K562 (cell line): Measurements from ENCODE around the gene HAGHL. TPM values are rescaled to one million over a fixed set of nuclear protein-coding genes. Genes with fewer than 3 reads are reported as not detected.
A peak's percentile ranks its signal among the peaks of the same experiment; 100 is the strongest.

ENCODE experiments used
- CHD4 ChIP-seq: fragments of 200-600 bp; sonication (generic); IDR thresholded peaks from 3 replicates; pipeline ENCODE4 v1.6.1; 2012; ENCODE audit warnings: low read depth, mild to moderate bottlenecking, mixed read lengths, low read length, inconsistent platforms; ENCODE audit not compliant: insufficient read depth, insufficient replicate concordance, poor library complexity, severe bottlenecking
- EGR1 ChIP-seq: fragments of 450-650 bp; conservative IDR thresholded peaks from 2 replicates; pipeline ENCODE4 v1.6.1; 2017; ENCODE audit warnings: mild to moderate bottlenecking
- ESRRA ChIP-seq: fragments of 450-650 bp; IDR thresholded peaks from 2 replicates; pipeline ENCODE4 v1.6.1; 2014; ENCODE audit warnings: low read depth, mild to moderate bottlenecking, moderate library complexity, borderline replicate concordance
- FOXJ2 ChIP-seq: fragments of 200-800 bp; sonication (Bioruptor generic); IDR thresholded peaks from 2 replicates; pipeline ENCODE4 v1.6.1; 2016; ENCODE audit warnings: missing genetic modification characterization, missing compliant biosample characterization
- FOXJ3 ChIP-seq: sonication (generic); formaldehyde crosslinking; IDR thresholded peaks from 2 replicates; pipeline ENCODE4 v1.4.0; 2020; ENCODE audit warnings: mild to moderate bottlenecking, missing genetic modification reagents
- GABPA ChIP-seq: fragments of 200-800 bp; sonication (Bioruptor generic); conservative IDR thresholded peaks from 2 replicates; pipeline ENCODE4 v1.6.1; 2016; ENCODE audit warnings: low read depth, missing genetic modification characterization, missing compliant biosample characterization
- HOXB6 ChIP-seq: fragments of 250-450 bp; sonication (Bioruptor Pico); IDR thresholded peaks from 2 replicates; pipeline ENCODE4 v1.5.1; 2022; ENCODE audit warnings: mild to moderate bottlenecking, borderline replicate concordance
- MCM2 ChIP-seq: fragments of 450-650 bp; IDR thresholded peaks from 2 replicates; pipeline ENCODE4 v1.6.1; 2017; ENCODE audit warnings: low read depth, mild to moderate bottlenecking
- MXI1 ChIP-seq: IDR thresholded peaks from 2 replicates; pipeline ENCODE4 v1.6.1; 2011; ENCODE audit warnings: low read depth, mild to moderate bottlenecking, improper control_type of control experiment, low read length
- NR1H2 ChIP-seq: sonication (generic); formaldehyde crosslinking; IDR thresholded peaks from 2 replicates; pipeline ENCODE4 v1.4.0; 2020; ENCODE audit warnings: mild to moderate bottlenecking, missing genetic modification reagents
- PRPF4 ChIP-seq: fragments of 200-400 bp; formaldehyde crosslinking; IDR thresholded peaks from one replicate; pipeline ENCODE4 v1.6.1; 2017; ENCODE audit warnings: low read length, low read depth, mild to moderate bottlenecking; ENCODE audit not compliant: insufficient read depth, poor library complexity, severe bottlenecking
- RBFOX2 ChIP-seq: fragments of 200-400 bp; formaldehyde crosslinking; IDR thresholded peaks from 2 replicates; pipeline ENCODE4 v1.6.1; 2017; ENCODE audit warnings: low read depth, mild to moderate bottlenecking, low read length, moderate library complexity
- TEAD2 ChIP-seq: fragments of 450-650 bp; IDR thresholded peaks from 2 replicates; pipeline ENCODE4 v1.6.1; 2016; ENCODE audit warnings: missing genetic modification characterization, control low read depth, missing compliant biosample characterization
- ZFP1 ChIP-seq: fragments of 450-650 bp; formaldehyde crosslinking; IDR thresholded peaks from 2 replicates; pipeline ENCODE4 v1.4.0; 2020; ENCODE audit warnings: mild to moderate bottlenecking, mixed read lengths
- ZNF12 ChIP-seq: sonication (generic); formaldehyde crosslinking; IDR thresholded peaks from 2 replicates; pipeline ENCODE4 v1.4.0; 2020; ENCODE audit warnings: mild to moderate bottlenecking, missing genetic modification reagents
- ZNF431 ChIP-seq: sonication (generic); formaldehyde crosslinking; IDR thresholded peaks from 2 replicates; pipeline ENCODE4 v1.8.0; 2022; ENCODE audit warnings: mild to moderate bottlenecking, missing genetic modification reagents
- ZNF445 ChIP-seq: fragments of 250-450 bp; sonication (Bioruptor Pico); IDR thresholded peaks from 2 replicates; pipeline ENCODE4 v1.4.0; 2020; ENCODE audit warnings: low read depth, mild to moderate bottlenecking, moderate library complexity
- ZNF76 ChIP-seq: fragments of 250-450 bp; sonication (Bioruptor Pico); IDR thresholded peaks from 2 replicates; pipeline ENCODE4 v1.4.0; 2020; ENCODE audit warnings: mild to moderate bottlenecking, moderate library complexity, borderline replicate concordance
- polyA plus RNA-seq, 8 experiments: library from polyadenylated mRNA; depleted of rRNA in 4 of 8; stranded (reverse) in 5 of 8; unstranded in 3 of 8; fragments of >200 nt; fragmentation: Nextera tagmentation in 2 of 8; fragmentation: Illumina TruSeq in 1 of 8; extraction: Ambion mirVana in 2 of 8; extraction: Trizol in 1 of 8; gene quantifications; 2 replicates each; pipeline versions ENCODE4 v1.2.1 to v1.2.3, GENCODE V29; 2011 to 2014; ENCODE audit warnings: inconsistent platforms in 1 of 8, missing spikeins in 1 of 8
- total RNA-seq, 7 experiments: library from RNA; depleted of rRNA in 6 of 7; stranded (reverse); fragments of >200 nt in 6 of 7; fragmentation: Illumina TruSeq in 2 of 7; extraction: Trizol in 2 of 7; gene quantifications; 2 replicates each; pipeline versions ENCODE4 v1.2.1 to v1.2.3, GENCODE V29; 2011 to 2021; ENCODE audit warnings: low replicate concordance in 1 of 7
- TF ChIP-seq, protein P1 (sequence below), 2 experiments: fragments of 450-650 bp in 1 of 2; sonication (generic) in 1 of 2; formaldehyde crosslinking; conservative IDR thresholded peaks; 2 replicates each; pipeline versions ENCODE4 v1.4.0 to v1.8.1; 2020 to 2022; ENCODE audit warnings: mild to moderate bottlenecking in 1 of 2, missing genetic modification reagents in 1 of 2
- TF ChIP-seq, protein P2 (sequence below): sonication (generic); formaldehyde crosslinking; IDR thresholded peaks from 2 replicates; pipeline ENCODE4 v1.8.0; 2023; ENCODE audit warnings: mild to moderate bottlenecking, missing genetic modification reagents
- TF ChIP-seq, protein P3 (sequence below): sonication (generic); formaldehyde crosslinking; IDR thresholded peaks from 2 replicates; pipeline ENCODE4 v1.8.1; 2023; ENCODE audit warnings: mild to moderate bottlenecking, missing genetic modification reagents, moderate library complexity
- TF ChIP-seq, protein P4 (sequence below): conservative IDR thresholded peaks from 2 replicates; pipeline ENCODE4 v1.6.1; 2011; ENCODE audit warnings: low read depth, mild to moderate bottlenecking, low read length; ENCODE audit not compliant: control insufficient read depth

HAGHL gene
- total and polyA plus RNA-seq, 9 of the 15 experiments (the other 6 are each of a cell fraction or from before 2014, with no cell fraction given): 0.31 to 83.4 (median 20.7) TPM

DNA sequence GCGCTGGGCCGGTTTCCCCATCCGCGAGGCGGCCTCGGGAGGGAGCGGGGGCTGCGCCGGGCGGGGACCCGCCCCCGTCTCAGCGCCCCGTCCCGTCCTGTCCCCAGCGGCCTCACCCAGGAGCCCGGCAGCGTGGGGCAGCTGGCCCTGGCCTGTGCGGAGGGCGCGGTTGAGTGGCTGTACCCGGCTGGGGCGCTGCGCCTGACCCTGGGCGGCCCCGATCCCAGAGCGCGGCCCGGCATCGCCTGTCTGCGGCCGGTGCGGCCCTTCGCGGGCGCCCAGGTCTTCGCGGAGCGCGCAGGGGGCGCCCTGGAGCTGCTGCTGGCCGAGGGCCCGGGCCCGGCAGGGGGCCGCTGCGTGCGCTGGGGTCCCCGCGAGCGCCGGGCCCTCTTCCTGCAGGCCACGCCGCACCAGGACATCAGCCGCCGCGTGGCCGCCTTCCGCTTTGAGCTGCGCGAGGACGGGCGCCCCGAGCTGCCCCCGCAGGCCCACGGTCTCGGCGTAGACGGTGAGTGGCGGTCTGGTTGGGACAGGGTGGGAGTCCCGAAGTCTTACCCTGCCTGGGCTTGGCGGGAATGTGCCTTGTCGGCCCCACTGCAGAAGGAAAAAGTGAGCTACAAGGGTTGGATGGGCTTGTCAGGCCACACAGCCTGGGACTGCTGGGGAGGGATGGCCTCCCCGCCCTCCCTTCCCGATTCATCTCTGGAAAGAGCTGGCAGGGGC is 11.3 kb upstream of the HAGHL start (continued):
- TF ChIP-seq CHD4 (no peak), GABPA (0 out of 2 replicates have a peak, but pooled peaks have one; percentile 35), MCM2 (no peak), ZNF445 (CRISPR knock-in tag) (no peak), TEAD2 (tag) (no peak), PRPF4 (no peak), MXI1 (no peak), ZNF12 (CRISPR knock-in tag) (no peak), EGR1 (0 out of 2 replicates have a peak, but pooled peaks have one; percentile 9), ESRRA (no peak), ZNF431 (no peak), HOXB6 (no peak), RBFOX2 (0 out of 2 replicates have a peak, but pooled peaks have one; percentile 11), FOXJ2 (tag) (no peak), FOXJ3 (CRISPR knock-in tag) (no peak), NR1H2 (CRISPR knock-in tag) (no peak), ZFP1 (CRISPR knock-in tag) (no peak), ZNF76 (no peak)
- TF ChIP-seq, protein P1, sequence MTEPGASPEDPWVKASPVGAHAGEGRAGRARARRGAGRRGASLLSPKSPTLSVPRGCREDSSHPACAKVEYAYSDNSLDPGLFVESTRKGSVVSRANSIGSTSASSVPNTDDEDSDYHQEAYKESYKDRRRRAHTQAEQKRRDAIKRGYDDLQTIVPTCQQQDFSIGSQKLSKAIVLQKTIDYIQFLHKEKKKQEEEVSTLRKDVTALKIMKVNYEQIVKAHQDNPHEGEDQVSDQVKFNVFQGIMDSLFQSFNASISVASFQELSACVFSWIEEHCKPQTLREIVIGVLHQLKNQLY (CRISPR knock-in tag; conservative IDR thresholded peaks at IDR 0.05): no peak
- TF ChIP-seq, protein P2, sequence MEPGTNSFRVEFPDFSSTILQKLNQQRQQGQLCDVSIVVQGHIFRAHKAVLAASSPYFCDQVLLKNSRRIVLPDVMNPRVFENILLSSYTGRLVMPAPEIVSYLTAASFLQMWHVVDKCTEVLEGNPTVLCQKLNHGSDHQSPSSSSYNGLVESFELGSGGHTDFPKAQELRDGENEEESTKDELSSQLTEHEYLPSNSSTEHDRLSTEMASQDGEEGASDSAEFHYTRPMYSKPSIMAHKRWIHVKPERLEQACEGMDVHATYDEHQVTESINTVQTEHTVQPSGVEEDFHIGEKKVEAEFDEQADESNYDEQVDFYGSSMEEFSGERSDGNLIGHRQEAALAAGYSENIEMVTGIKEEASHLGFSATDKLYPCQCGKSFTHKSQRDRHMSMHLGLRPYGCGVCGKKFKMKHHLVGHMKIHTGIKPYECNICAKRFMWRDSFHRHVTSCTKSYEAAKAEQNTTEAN: no peak
- TF ChIP-seq, protein P3, sequence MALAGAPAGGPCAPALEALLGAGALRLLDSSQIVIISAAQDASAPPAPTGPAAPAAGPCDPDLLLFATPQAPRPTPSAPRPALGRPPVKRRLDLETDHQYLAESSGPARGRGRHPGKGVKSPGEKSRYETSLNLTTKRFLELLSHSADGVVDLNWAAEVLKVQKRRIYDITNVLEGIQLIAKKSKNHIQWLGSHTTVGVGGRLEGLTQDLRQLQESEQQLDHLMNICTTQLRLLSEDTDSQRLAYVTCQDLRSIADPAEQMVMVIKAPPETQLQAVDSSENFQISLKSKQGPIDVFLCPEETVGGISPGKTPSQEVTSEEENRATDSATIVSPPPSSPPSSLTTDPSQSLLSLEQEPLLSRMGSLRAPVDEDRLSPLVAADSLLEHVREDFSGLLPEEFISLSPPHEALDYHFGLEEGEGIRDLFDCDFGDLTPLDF (CRISPR knock-in tag): 0 out of 2 replicates have a peak, but pooled peaks have one; percentile 31
- TF ChIP-seq, protein P4, sequence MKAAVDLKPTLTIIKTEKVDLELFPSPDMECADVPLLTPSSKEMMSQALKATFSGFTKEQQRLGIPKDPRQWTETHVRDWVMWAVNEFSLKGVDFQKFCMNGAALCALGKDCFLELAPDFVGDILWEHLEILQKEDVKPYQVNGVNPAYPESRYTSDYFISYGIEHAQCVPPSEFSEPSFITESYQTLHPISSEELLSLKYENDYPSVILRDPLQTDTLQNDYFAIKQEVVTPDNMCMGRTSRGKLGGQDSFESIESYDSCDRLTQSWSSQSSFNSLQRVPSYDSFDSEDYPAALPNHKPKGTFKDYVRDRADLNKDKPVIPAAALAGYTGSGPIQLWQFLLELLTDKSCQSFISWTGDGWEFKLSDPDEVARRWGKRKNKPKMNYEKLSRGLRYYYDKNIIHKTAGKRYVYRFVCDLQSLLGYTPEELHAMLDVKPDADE: no peak
